ENCODE results near the gene FAM47B.

FAM47B gene

DNA sequence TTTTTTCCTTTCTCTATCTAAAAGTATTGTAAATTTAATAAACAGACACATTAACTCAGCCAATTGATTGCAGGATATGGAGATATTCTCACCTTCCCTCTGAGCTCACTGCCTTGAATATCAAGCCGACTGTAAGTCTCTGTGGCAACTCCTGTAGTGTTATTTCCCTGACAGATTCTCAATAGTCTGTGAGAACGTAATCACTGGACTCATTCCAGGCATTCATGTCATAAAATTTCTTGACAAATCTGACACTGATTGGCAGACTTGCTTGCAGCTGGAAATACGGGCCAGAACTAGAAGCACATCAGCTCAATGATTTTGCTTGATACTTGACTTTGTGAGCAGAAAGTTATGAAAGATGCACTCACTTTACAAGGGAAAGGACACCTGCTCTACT lies 29.6 kb downstream of the FAM47B start:
- ATAC-seq (replicated peaks) = no peak
- Mint-ChIP-seq H3K4me1 (ENCODE audit: low read depth in 2 of 2) (no peaks in the 10 kb centered on the region), H3K27ac (no peak overlapping the region), H3K27me3 (no peaks in the 10 kb centered on the region), H3K9me3 (peaks cover 1 to 4% of the 10 kb centered on the region in 2 donors), H3K4me3 (no peak overlapping the region), H3K36me3 (ENCODE audit: insufficient read depth) (no peaks in the 10 kb centered on the region)
- DNase-seq = no peak

GRCh38 chrX:34978171-34978570 lies 35.6 kb downstream of the FAM47B start:
- H3K36me3 Mint-ChIP-seq (ENCODE audit: insufficient read depth) = no peaks in the 10 kb centered on the region
- ATAC-seq (replicated peaks) = no peak
- no peaks in the 10 kb centered on the region for H3K4me1 Mint-ChIP-seq (ENCODE audit: low read depth in 2 of 2)
- H3K27me3 Mint-ChIP-seq = no peaks in the 10 kb centered on the region
- DNase-seq = no peak
- no peak overlapping the region for H3K4me3 Mint-ChIP-seq
- peaks cover 0 to 1% of the 10 kb centered on the region in 2 donors for H3K9me3 Mint-ChIP-seq
- H3K27ac Mint-ChIP-seq = no peak overlapping the region

- no peaks in the 10 kb centered on the region for H3K36me3 Mint-ChIP-seq (ENCODE audit: insufficient read depth)
- ATAC-seq (replicated peaks) = no peak
- no peaks in the 10 kb centered on the region for H3K4me1 Mint-ChIP-seq (ENCODE audit: low read depth in 2 of 2)
- no peak overlapping the region for H3K4me3 Mint-ChIP-seq
- DNase-seq = no peak
- no peaks in the 10 kb centered on the region for H3K27me3 Mint-ChIP-seq
- no peak overlapping the region for H3K27ac Mint-ChIP-seq
- no peaks in the 10 kb centered on the region for H3K9me3 Mint-ChIP-seq
These were observed 45.0 kb downstream of the FAM47B start for GRCh38 chrX:34987646-34988045.
